Panc1 (cell line): Measurements from ENCODE around the gene CCDC169. TPM values are rescaled to one million over a fixed set of nuclear protein-coding genes. Genes with fewer than 3 reads are reported as not detected.

ENCODE experiments used
- ATAC-seq: fragments of 200-7000 bp; cut with Tn5 transposase; 2 replicates; pipeline ENCODE4 v1.9.1; 2020; ENCODE audit warnings: mild to moderate bottlenecking, moderate library complexity
- BruUV-seq: library from RNA; stranded (reverse); fragments of 400-500 nt; replicated peaks from 2 replicates; lab custom pipeline; 2021; lab: Mats Ljungman, UMichigan
- CTCF ChIA-PET: fragments of 300-600 bp; sonication (Branson Sonifier 250); formaldehyde crosslinking; loops from one replicate; lab custom pipeline; 2022; ENCODE audit warnings: antibody characterized with exemption; lab: Charles Lee
- POLR2A ChIA-PET: fragments of 300-600 bp; sonication (Branson Sonifier 250); formaldehyde crosslinking; loops from one replicate; lab custom pipeline; 2022; ENCODE audit warnings: antibody characterized with exemption; lab: Charles Lee
- DNase-seq: peaks from one replicate; pipeline ENCODE4 v3.0.0-alpha.2; 2010; ENCODE audit warnings: low read depth, low spot score
- H3K27ac ChIP-seq: 2 replicates; pipeline ENCODE4 v1.5.1; 2011; ENCODE audit warnings: mild to moderate bottlenecking, low read length, inconsistent platforms
- H3K27me3 ChIP-seq: fragments of 200-500 bp; sonication (Bioruptor generic); 2 replicates; pipeline ENCODE4 v1.6.0; 2014; ENCODE audit warnings: low read length, inconsistent platforms; ENCODE audit not compliant: control insufficient read depth, insufficient read depth
- H3K36me3 ChIP-seq: fragments of 200-500 bp; sonication (Bioruptor generic); 2 replicates; pipeline ENCODE4 v1.5.1; 2014; ENCODE audit warnings: inconsistent platforms, mild to moderate bottlenecking, low read length, moderate library complexity; ENCODE audit not compliant: control insufficient read depth, insufficient read depth
- H3K4me1 ChIP-seq: 2 replicates; pipeline ENCODE4 v1.5.1; 2011; ENCODE audit warnings: inconsistent platforms, mild to moderate bottlenecking, low read length, moderate library complexity; ENCODE audit not compliant: control insufficient read depth, insufficient read depth
- H3K4me3 ChIP-seq, 2 experiments: 2 replicates each; pipeline ENCODE4 v1.5.1; 2011 to 2012; ENCODE audit warnings: low read depth in 2 of 2, low read length in 2 of 2, mild to moderate bottlenecking in 2 of 2, inconsistent platforms in 1 of 2, moderate library complexity in 1 of 2
- H3K9me3 ChIP-seq: fragments of 200-500 bp; sonication (Bioruptor generic); 2 replicates; pipeline ENCODE4 v1.5.1; 2014; ENCODE audit warnings: low read depth, mild to moderate bottlenecking, inconsistent platforms, low read length, moderate library complexity; ENCODE audit not compliant: control insufficient read depth, insufficient read depth
- CTCF ChIP-seq: fragments of 450-650 bp; IDR thresholded peaks from 2 replicates; pipeline ENCODE4 v1.5.1; 2017; ENCODE audit warnings: mild to moderate bottlenecking
- POLR2AphosphoS5 ChIP-seq: IDR thresholded peaks from 2 replicates; pipeline ENCODE4 v1.6.1; 2012; ENCODE audit warnings: mild to moderate bottlenecking, low read depth, low read length, moderate library complexity
- REST ChIP-seq, 2 experiments: IDR thresholded peaks; 2 replicates each; pipeline ENCODE4 v1.6.1; 2011 to 2012; ENCODE audit warnings: low read depth in 2 of 2, control low read depth in 1 of 2, low read length in 1 of 2, mild to moderate bottlenecking in 1 of 2, moderate library complexity in 1 of 2; ENCODE audit not compliant: insufficient read depth in 1 of 2
- SIN3A ChIP-seq: IDR thresholded peaks from 2 replicates; pipeline ENCODE4 v1.6.1; 2012; ENCODE audit warnings: low read depth, mild to moderate bottlenecking, low read length, moderate library complexity, borderline replicate concordance; ENCODE audit not compliant: insufficient read depth
- TCF7L2 ChIP-seq: IDR thresholded peaks from 2 replicates; pipeline ENCODE4 v1.6.1; 2011; ENCODE audit warnings: mild to moderate bottlenecking, low read depth, low read length, inconsistent platforms
- in situ Hi-C: cut with HindIII; loops from 2 replicates; pipeline ENCODE4 v1.10.0; 2016; ENCODE audit warnings: low sequenced_read_pairs, low pct_unique_long_range_greater_than_20kb
- intact Hi-C: fragments of 100-400 bp; cut with micrococcal nuclease; formaldehyde crosslinking; loops from one replicate; pipeline ENCODE4 v1.10.0; 2022; ENCODE audit not compliant: unreplicated experiment
- total RNA-seq: library from RNA; stranded (reverse); gene quantifications from one replicate; pipeline ENCODE4 v1.2.1, GENCODE V29; 2021; ENCODE audit not compliant: unreplicated experiment

Gene CCDC169
- total RNA-seq, 1 experiment from 2014 or later: 2.3 TPM

GRCh38 chr13:36251526-36251925, 46.1 kb downstream of the CCDC169 start:
- TF ChIP-seq POLR2AphosphoS5: no peak
- TF ChIP-seq SIN3A: no peak
- TF ChIP-seq CTCF: no peak
- no peak for TF ChIP-seq TCF7L2
- no peak for TF ChIP-seq REST (IDR thresholded peaks at IDR 0.05; ENCODE audit: insufficient read depth in 1 of 2, low read depth in 2 of 2, low read length in 1 of 2)
- intact Hi-C loops (no loop called here), in situ Hi-C loops (no loop called here)
- POLR2A ChIA-PET: no interaction called here
- no peaks in the 10 kb centered on the region for H3K9me3 ChIP-seq
- DNase-seq (no peak), ATAC-seq (no peak)
- no peaks in the 10 kb centered on the region for H3K27me3 ChIP-seq
- no peak overlapping the region for H3K27ac ChIP-seq
- no peaks in the 10 kb centered on the region for H3K36me3 ChIP-seq
- H3K4me1 ChIP-seq: no peaks in the 10 kb centered on the region
- H3K4me3 ChIP-seq: no peak overlapping the region
- CTCF ChIA-PET: no interaction called here
- no TSS peak for BruUV-seq

- intact Hi-C loops: no loop called here
- in situ Hi-C loops: no loop called here
- POLR2A ChIA-PET: no interaction called here
- DNase-seq (no peak), ATAC-seq (no peak)
- no peak overlapping the region for H3K27ac ChIP-seq
- no peaks in the 10 kb centered on the region for H3K27me3 ChIP-seq
- no peaks in the 10 kb centered on the region for H3K9me3 ChIP-seq
- CTCF ChIA-PET: no interaction called here
- H3K4me1 ChIP-seq: no peaks in the 10 kb centered on the region
- no peaks in the 10 kb centered on the region for H3K36me3 ChIP-seq
- no TSS peak for BruUV-seq
- H3K4me3 ChIP-seq: no peak overlapping the region
- TF ChIP-seq TCF7L2 (no peak), SIN3A (no peak), CTCF (no peak), POLR2AphosphoS5 (no peak), REST (IDR thresholded peaks at IDR 0.05; ENCODE audit: insufficient read depth in 1 of 2, low read depth in 2 of 2, low read length in 1 of 2) (no peak)
Measured at GRCh38 chr13:36251017-36251416, 46.6 kb downstream of the CCDC169 start.
